ENCODE measurements around the gene CYP2C9. TPM values are rescaled to one million over a fixed set of nuclear protein-coding genes. Genes with fewer than 3 reads are reported as not detected.
"Not testable (repeated sequence)": the region's sequence is repeated elsewhere in the genome, so short reads cannot be mapped to it uniquely, and the experiment has no call there.

Gene CYP2C9
- total RNA-seq = not detected
- polyA plus RNA-seq = not detected
- long read RNA-seq, donor 1 = 0 reads
- long read RNA-seq, donor 2 = 0 reads

- TF ChIP-seq POLR2AphosphoS5 (IDR thresholded peaks at IDR 0.05) (no peak), POLR2A (IDR thresholded peaks at IDR 0.05) (no peak), CTCF (IDR thresholded peaks at IDR 0.05 in 8 of 11, conservative IDR thresholded peaks at IDR 0.05 in 3 of 11) (no peak)
- intact Hi-C loops (cut with DNase I; ENCODE audit: low total_unique reads) = no loop called here
- Histone ChIP-seq H3K9me3 (peaks cover 3 to 21% (median 13%) of the 10 kb centered on the region in 8 donors), H3K27me3 (replicated peaks in 1 of 7) (no peaks in the 10 kb centered on the region), H3K4me3 (no peak within 1 kb of the TSS), H3K27ac (no peak within 1 kb of the TSS), H3K4me1 (no peaks in the 10 kb centered on the region), H3K36me3 (no peaks in the 10 kb centered on the region)
- 62 to 81% (median 74%) methylated on average over 2 of the region's 2 CpGs for WGBS, 5 donors
- DNase-seq = no peak
These were observed at the start of gene CYP2C9 for GRCh38 chr10:94938383-94938782. Gene CYP2C9 (plus strand): TSS chr10:94938658. CDS start chr10:94938683, 25 bp downstream.

GRCh38 chr10:94889123-94889522, 49.3 kb upstream of the CYP2C9 start:
- H3K4me1 ChIP-seq = no peaks in the 10 kb centered on the region
- DNase-seq = no peak
- H3K36me3 ChIP-seq = no peaks in the 10 kb centered on the region
- intact Hi-C loops (cut with DNase I; ENCODE audit: low total_unique reads) = no loop called here
- TF ChIP-seq POLR2A (IDR thresholded peaks at IDR 0.05) = no peak
- no peak for TF ChIP-seq POLR2AphosphoS5 (IDR thresholded peaks at IDR 0.05)
- TF ChIP-seq CTCF (IDR thresholded peaks at IDR 0.05 in 8 of 11, conservative IDR thresholded peaks at IDR 0.05 in 3 of 11) = no peak
- WGBS, 5 donors = 68 to 86% (median 73%) methylated on average over 3 of the region's 3 CpGs
- H3K27ac ChIP-seq = no peak overlapping the region
- H3K27me3 ChIP-seq (replicated peaks in 1 of 7) = no peaks in the 10 kb centered on the region
- H3K9me3 ChIP-seq = peaks cover 0 to 12% (median 3%) of the 10 kb centered on the region in 8 donors
- H3K4me3 ChIP-seq = no peak overlapping the region

- no peak for DNase-seq
- no peak overlapping the region for H3K4me3 ChIP-seq
- TF ChIP-seq POLR2AphosphoS5 (IDR thresholded peaks at IDR 0.05) (no peak), CTCF (IDR thresholded peaks at IDR 0.05 in 8 of 11, conservative IDR thresholded peaks at IDR 0.05 in 3 of 11) (no peak), POLR2A (IDR thresholded peaks at IDR 0.05) (no peak)
- WGBS, 5 donors = 82 to 100% (median 89%) methylated on average over 3 to 4 of the region's 4 CpGs
- H3K27ac ChIP-seq = no peak overlapping the region
- intact Hi-C loops (cut with DNase I; ENCODE audit: low total_unique reads) = no loop called here
- H3K9me3 ChIP-seq = peaks cover 0 to 19% (median 3%) of the 10 kb centered on the region in 8 donors
- no peaks in the 10 kb centered on the region for H3K27me3 ChIP-seq (replicated peaks in 1 of 7)
- no peaks in the 10 kb centered on the region for H3K36me3 ChIP-seq
- H3K4me1 ChIP-seq = no peaks in the 10 kb centered on the region
These were observed 48.0 kb upstream of the CYP2C9 start for GRCh38 chr10:94890264-94891022.

- H3K27ac ChIP-seq; H3K36me3 ChIP-seq; DNase-seq; H3K4me3 ChIP-seq; H3K4me1 ChIP-seq; intact Hi-C loops (cut with DNase I; ENCODE audit: low total_unique reads); H3K27me3 ChIP-seq (replicated peaks in 1 of 7): not testable (repeated sequence)
- H3K9me3 ChIP-seq = peaks cover 0 to 29% (median 5%) of the 10 kb centered on the region in 8 donors
- WGBS, 5 donors = 75 to 100% (median 79%) methylated on average over 1 to 7 of the region's 7 CpGs
These were observed 40.0 kb upstream of the CYP2C9 start for GRCh38 chr10:94898414-94898813.
